ENCODE measurements around the gene COX6B2.

DNA sequence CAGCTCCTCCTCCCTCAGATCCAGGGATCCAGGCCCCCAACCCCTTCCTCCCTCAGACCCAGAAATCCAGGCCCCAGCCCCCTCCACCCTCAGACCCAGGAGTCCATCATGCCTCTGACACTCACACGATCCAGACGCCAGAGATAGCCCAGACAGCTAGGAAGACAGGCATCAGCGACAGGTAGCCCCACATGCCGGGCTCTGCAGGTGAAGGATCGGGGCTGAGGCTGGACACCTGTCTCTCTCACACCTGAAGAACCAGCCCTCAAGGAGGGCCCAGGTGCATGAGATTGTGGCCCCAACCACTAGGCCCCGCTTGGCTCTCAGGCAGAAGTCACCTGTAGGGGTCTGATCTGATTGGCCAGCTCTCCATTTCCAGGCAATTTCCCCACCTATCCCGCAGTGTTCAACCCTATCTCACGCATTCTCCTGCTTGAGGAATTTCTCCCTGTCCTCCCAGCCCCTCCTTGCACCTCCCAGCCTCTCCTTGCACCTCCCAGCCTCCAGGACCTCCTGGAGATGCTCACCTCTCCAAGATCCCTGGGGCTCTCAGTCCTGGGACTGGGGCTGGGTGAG, 33.6 kb downstream of the COX6B2 start:
- TF ChIP-seq, protein P1, sequence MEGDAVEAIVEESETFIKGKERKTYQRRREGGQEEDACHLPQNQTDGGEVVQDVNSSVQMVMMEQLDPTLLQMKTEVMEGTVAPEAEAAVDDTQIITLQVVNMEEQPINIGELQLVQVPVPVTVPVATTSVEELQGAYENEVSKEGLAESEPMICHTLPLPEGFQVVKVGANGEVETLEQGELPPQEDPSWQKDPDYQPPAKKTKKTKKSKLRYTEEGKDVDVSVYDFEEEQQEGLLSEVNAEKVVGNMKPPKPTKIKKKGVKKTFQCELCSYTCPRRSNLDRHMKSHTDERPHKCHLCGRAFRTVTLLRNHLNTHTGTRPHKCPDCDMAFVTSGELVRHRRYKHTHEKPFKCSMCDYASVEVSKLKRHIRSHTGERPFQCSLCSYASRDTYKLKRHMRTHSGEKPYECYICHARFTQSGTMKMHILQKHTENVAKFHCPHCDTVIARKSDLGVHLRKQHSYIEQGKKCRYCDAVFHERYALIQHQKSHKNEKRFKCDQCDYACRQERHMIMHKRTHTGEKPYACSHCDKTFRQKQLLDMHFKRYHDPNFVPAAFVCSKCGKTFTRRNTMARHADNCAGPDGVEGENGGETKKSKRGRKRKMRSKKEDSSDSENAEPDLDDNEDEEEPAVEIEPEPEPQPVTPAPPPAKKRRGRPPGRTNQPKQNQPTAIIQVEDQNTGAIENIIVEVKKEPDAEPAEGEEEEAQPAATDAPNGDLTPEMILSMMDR (IDR thresholded peaks at IDR 0.05), result no peak
- TF ChIP-seq EZH2phosphoT487 (IDR thresholded peaks at IDR 0.05) (no peak), EZH2 (IDR thresholded peaks at IDR 0.05) (no peak)
